ENCODE measurements around the gene WDFY3. TPM values are rescaled to one million over a fixed set of nuclear protein-coding genes. Genes with fewer than 3 reads are reported as not detected.

The WDFY3 gene
- total RNA-seq, 4 donors from 2014 or later: 103 to 141 (median 121) TPM

GRCh38 chr4:84870398-84871163 lies 95.9 kb downstream of the WDFY3 start:
- Histone ChIP-seq H3K27ac (no peak overlapping the region), H3K9me3 (no peaks in the 10 kb centered on the region), H3K27me3 (no peaks in the 10 kb centered on the region), H3K4me3 (replicated peaks in 1 of 3) (no peak overlapping the region), H3K36me3 (no peaks in the 10 kb centered on the region), H3K4me1 (no peaks in the 10 kb centered on the region)
- intact Hi-C loops (cut with DNase I): no loop called here
- 83 to 89% methylated on average over 2 of the region's 2 CpGs for WGBS, 2 donors
- no peak for DNase-seq
- TF ChIP-seq CTCF (IDR thresholded peaks at IDR 0.05) (no peak), POLR2A (IDR thresholded peaks at IDR 0.05) (no peak)

- Histone ChIP-seq H3K27me3 (no peaks in the 10 kb centered on the region), H3K4me3 (replicated peaks in 1 of 3) (no peak overlapping the region), H3K27ac (no peak overlapping the region), H3K36me3 (no peaks in the 10 kb centered on the region), H3K4me1 (peaks cover 6% of the 10 kb centered on the region in 2 donors), H3K9me3 (no peaks in the 10 kb centered on the region)
- WGBS, 2 donors: 80 to 81% methylated on average over 2 of the region's 2 CpGs
- TF ChIP-seq CTCF (IDR thresholded peaks at IDR 0.05) (no peak), POLR2A (IDR thresholded peaks at IDR 0.05) (no peak)
- intact Hi-C loops (cut with DNase I): no loop called here
- no peak for DNase-seq
These were observed 100.2 kb downstream of the WDFY3 start for GRCh38 chr4:84866295-84866694.

- Histone ChIP-seq H3K4me1 (peaks cover 6% of the 10 kb centered on the region in 2 donors), H3K9me3 (no peaks in the 10 kb centered on the region), H3K27ac (no peak overlapping the region), H3K36me3 (no peaks in the 10 kb centered on the region), H3K27me3 (no peaks in the 10 kb centered on the region), H3K4me3 (replicated peaks in 1 of 3) (no peak overlapping the region)
- DNase-seq: no peak
- intact Hi-C loops (cut with DNase I): no loop called here
- WGBS, 2 donors: 84% methylated on average over 2 of the region's 2 CpGs
- TF ChIP-seq CTCF (IDR thresholded peaks at IDR 0.05): no peak
- no peak for TF ChIP-seq POLR2A (IDR thresholded peaks at IDR 0.05)
These were observed 100.9 kb downstream of the WDFY3 start for GRCh38 chr4:84865600-84865999.

- intact Hi-C loops (cut with DNase I): no loop called here
- TF ChIP-seq POLR2A (IDR thresholded peaks at IDR 0.05) (no peak), CTCF (IDR thresholded peaks at IDR 0.05) (no peak)
- Histone ChIP-seq H3K9me3 (no peaks in the 10 kb centered on the region), H3K27ac (no peak overlapping the region), H3K27me3 (no peaks in the 10 kb centered on the region), H3K4me1 (peaks cover 6 to 8% of the 10 kb centered on the region in 2 donors), H3K36me3 (peaks cover 5 to 10% of the 10 kb centered on the region in 2 donors), H3K4me3 (replicated peaks in 1 of 3) (no peak overlapping the region)
- 42 to 54% methylated on average over 2 of the region's 2 CpGs for whole genome bisulfite sequencing, 2 donors
- DNase-seq: peak; percentile 12 to 20
These were observed 104.4 kb downstream of the WDFY3 start for GRCh38 chr4:84862064-84862463.

GRCh38 chr4:84857296-84857695 lies 109.2 kb downstream of the WDFY3 start:
- DNase-seq: no peak
- Histone ChIP-seq H3K36me3 (peaks cover 5 to 10% of the 10 kb centered on the region in 2 donors), H3K4me3 (replicated peaks in 1 of 3) (no peak overlapping the region), H3K27ac (peak overlapping the region in 1 of 3 donors; percentile 41), H3K4me1 (peaks cover 14 to 16% of the 10 kb centered on the region in 2 donors), H3K9me3 (no peaks in the 10 kb centered on the region), H3K27me3 (no peaks in the 10 kb centered on the region)
- TF ChIP-seq CTCF (IDR thresholded peaks at IDR 0.05): no peak
- no peak for TF ChIP-seq POLR2A (IDR thresholded peaks at IDR 0.05)
- intact Hi-C loops (cut with DNase I): no loop called here
- 81 to 87% methylated on average over 1 of the region's 1 CpG for WGBS, 2 donors
